HG02938 (cell line): Measurements from ENCODE around the gene SELENOO.

Experiments used
- ATAC-seq: cut with Tn5 transposase; IDR thresholded peaks from one replicate; pipeline ENCODE4 v1.9.1; 2021; ENCODE audit warnings: mild to moderate bottlenecking, moderate library complexity; ENCODE audit not compliant: unreplicated experiment

Gene SELENOO

GRCh38 chr22:50264946-50265669, 64.3 kb downstream of the SELENOO start:
- no peak for ATAC-seq

GRCh38 chr22:50266994-50267393, 66.2 kb downstream of the SELENOO start:
- no peak for ATAC-seq
